A673 (cell line): ENCODE data around the gene RAPGEF5. TPM values are rescaled to one million over a fixed set of nuclear protein-coding genes. Genes with fewer than 3 reads are reported as not detected.

Source experiments
- BruUV-seq: library from RNA; stranded (reverse); fragments of 400-500 nt; replicated peaks from 2 replicates; lab custom pipeline; 2021; lab: Mats Ljungman, UMichigan
- CTCF ChIA-PET: fragments of 300-600 bp; sonication (Branson Sonifier 250); formaldehyde crosslinking; loops from one replicate; lab custom pipeline; 2022; ENCODE audit warnings: antibody characterized with exemption; lab: Charles Lee
- POLR2A ChIA-PET: fragments of 300-600 bp; sonication (Branson Sonifier 250); formaldehyde crosslinking; loops from one replicate; lab custom pipeline; 2022; ENCODE audit warnings: antibody characterized with exemption; ENCODE audit not compliant: low non-redundant PET; lab: Charles Lee
- DNase-seq: peaks from one replicate; pipeline ENCODE4 v3.0.0-alpha.2; 2015; ENCODE audit warnings: low spot score
- H3K27ac ChIP-seq: fragments of 200-600 bp; sonication (generic); 2 replicates; pipeline ENCODE4 v1.5.1; 2016; ENCODE audit warnings: mixed run types, low read depth, mild to moderate bottlenecking, mixed read lengths, antibody characterized with exemption, low read length; ENCODE audit not compliant: poor library complexity, severe bottlenecking
- H3K27me3 ChIP-seq: fragments of 200-600 bp; sonication (generic); replicated peaks from 2 replicates; pipeline ENCODE4 v1.6.1; 2017; ENCODE audit warnings: mixed run types, low read depth, mild to moderate bottlenecking, mixed read lengths, antibody characterized with exemption, low read length; ENCODE audit not compliant: insufficient read depth, poor library complexity
- H3K36me3 ChIP-seq: fragments of 200-600 bp; sonication (generic); 2 replicates; pipeline ENCODE4 v1.6.1; 2016; ENCODE audit warnings: mixed run types, mild to moderate bottlenecking, mixed read lengths, antibody characterized with exemption, low read length; ENCODE audit not compliant: insufficient read depth, poor library complexity, severe bottlenecking
- H3K4me1 ChIP-seq: fragments of 200-600 bp; sonication (generic); 2 replicates; pipeline ENCODE4 v1.6.1; 2017; ENCODE audit warnings: mixed run types, mild to moderate bottlenecking, mixed read lengths, antibody characterized with exemption, low read length; ENCODE audit not compliant: insufficient read depth, poor library complexity, severe bottlenecking
- H3K4me3 ChIP-seq: fragments of 200-600 bp; sonication (generic); 2 replicates; pipeline ENCODE4 v1.5.1; 2016; ENCODE audit warnings: low read depth, mixed run types, mild to moderate bottlenecking, mixed read lengths, low read length; ENCODE audit not compliant: poor library complexity, severe bottlenecking
- H3K9me3 ChIP-seq: fragments of 200-600 bp; sonication (generic); 2 replicates; pipeline ENCODE4 v1.6.1; 2016; ENCODE audit warnings: mixed run types, low read depth, mild to moderate bottlenecking, mixed read lengths, antibody characterized with exemption, low read length; ENCODE audit not compliant: poor library complexity, severe bottlenecking
- EZH2 ChIP-seq: fragments of 200-600 bp; sonication (generic); IDR thresholded peaks from 2 replicates; pipeline ENCODE4 v1.6.1; 2017; ENCODE audit warnings: borderline replicate concordance, low read depth, mild to moderate bottlenecking, mixed read lengths, antibody characterized with exemption, low read length; ENCODE audit not compliant: poor library complexity, severe bottlenecking
- intact Hi-C: fragments of 100-400 bp; cut with micrococcal nuclease; formaldehyde crosslinking; loops from one replicate; pipeline ENCODE4 v1.10.0; 2022; ENCODE audit not compliant: unreplicated experiment
- total RNA-seq: library from RNA; stranded (reverse); gene quantifications from 2 replicates; pipeline ENCODE4 v1.2.3, GENCODE V29; 2021
- TF ChIP-seq, protein P1 (sequence below): fragments of 300-800, 200-600 bp; sonication (generic); conservative IDR thresholded peaks from 2 replicates; pipeline ENCODE4 v1.5.1; 2017; ENCODE audit warnings: low read depth, mild to moderate bottlenecking, antibody characterized with exemption, low read length, moderate library complexity, mixed read lengths

RAPGEF5 gene
- total RNA-seq, 1 experiment from 2014 or later, result 10.7 TPM

DNA sequence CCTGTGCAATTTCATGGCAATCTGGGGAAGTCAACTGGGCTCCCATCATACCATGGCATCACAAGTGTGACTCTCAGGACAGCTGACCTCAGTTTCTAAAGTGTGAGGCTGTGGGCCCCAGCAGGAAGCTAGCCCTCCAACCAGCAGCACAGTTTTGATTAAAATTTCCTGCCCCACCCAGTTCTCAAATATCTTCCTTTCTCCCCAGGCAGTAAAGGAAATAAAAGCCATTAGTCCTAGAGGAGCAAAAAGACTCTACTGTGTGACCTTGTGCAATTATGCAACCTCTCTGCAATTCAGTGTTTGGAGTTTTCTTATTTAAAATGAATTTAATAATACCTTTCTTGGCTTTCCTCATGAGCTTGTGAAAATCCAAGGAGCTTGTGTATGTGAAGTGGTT, 268.1 kb downstream of the RAPGEF5 start:
- Histone ChIP-seq H3K9me3 (no peaks in the 10 kb centered on the region), H3K27me3 (no peaks in the 10 kb centered on the region), H3K4me1 (peaks cover 16% of the 10 kb centered on the region), H3K4me3 (no peak overlapping the region), H3K27ac (no peak overlapping the region), H3K36me3 (no peaks in the 10 kb centered on the region)
- TF ChIP-seq EZH2, result no peak
- TF ChIP-seq, protein P1, sequence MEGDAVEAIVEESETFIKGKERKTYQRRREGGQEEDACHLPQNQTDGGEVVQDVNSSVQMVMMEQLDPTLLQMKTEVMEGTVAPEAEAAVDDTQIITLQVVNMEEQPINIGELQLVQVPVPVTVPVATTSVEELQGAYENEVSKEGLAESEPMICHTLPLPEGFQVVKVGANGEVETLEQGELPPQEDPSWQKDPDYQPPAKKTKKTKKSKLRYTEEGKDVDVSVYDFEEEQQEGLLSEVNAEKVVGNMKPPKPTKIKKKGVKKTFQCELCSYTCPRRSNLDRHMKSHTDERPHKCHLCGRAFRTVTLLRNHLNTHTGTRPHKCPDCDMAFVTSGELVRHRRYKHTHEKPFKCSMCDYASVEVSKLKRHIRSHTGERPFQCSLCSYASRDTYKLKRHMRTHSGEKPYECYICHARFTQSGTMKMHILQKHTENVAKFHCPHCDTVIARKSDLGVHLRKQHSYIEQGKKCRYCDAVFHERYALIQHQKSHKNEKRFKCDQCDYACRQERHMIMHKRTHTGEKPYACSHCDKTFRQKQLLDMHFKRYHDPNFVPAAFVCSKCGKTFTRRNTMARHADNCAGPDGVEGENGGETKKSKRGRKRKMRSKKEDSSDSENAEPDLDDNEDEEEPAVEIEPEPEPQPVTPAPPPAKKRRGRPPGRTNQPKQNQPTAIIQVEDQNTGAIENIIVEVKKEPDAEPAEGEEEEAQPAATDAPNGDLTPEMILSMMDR, result no peak
- no TSS peak for BruUV-seq
- CTCF ChIA-PET, result no interaction called here
- intact Hi-C loops, result loop anchor here (10.0 kb wide), 2 partner anchors 544 to 1304 kb away; partner anchors contain the start of genes DNAH11 and SP8
- peak; percentile 54 for DNase-seq
- POLR2A ChIA-PET, result no interaction called here

DNA sequence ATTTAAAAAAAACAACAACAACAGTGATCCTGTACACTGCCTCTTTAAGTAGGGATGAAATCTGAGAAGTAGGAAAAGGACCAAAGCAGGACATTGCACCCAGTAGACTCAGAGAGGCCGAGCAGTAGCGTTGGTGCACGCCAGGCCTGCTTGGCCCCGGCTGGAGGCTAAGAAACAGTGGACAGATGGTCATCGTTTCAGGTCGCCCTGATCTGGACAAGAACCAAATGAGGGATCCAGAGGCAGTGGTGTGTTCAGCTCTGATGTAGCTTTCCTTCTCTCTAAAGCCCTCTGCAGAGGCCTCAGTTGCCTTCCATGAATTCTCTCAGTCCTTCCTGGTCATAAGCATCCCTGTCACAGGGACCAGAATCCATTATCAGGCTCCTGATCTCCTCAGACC, 269.1 kb downstream of the RAPGEF5 start:
- H3K4me1 ChIP-seq, result peaks cover 16% of the 10 kb centered on the region
- H3K27me3 ChIP-seq, result no peaks in the 10 kb centered on the region
- no peaks in the 10 kb centered on the region for H3K9me3 ChIP-seq
- intact Hi-C loops, result loop anchor here (10.0 kb wide), 2 partner anchors 543 to 1303 kb away; partner anchors contain the start of genes DNAH11 and SP8
- POLR2A ChIA-PET, result no interaction called here
- TF ChIP-seq EZH2, result no peak
- TF ChIP-seq, protein P1, result no peak
- DNase-seq, result no peak
- H3K36me3 ChIP-seq, result no peaks in the 10 kb centered on the region
- CTCF ChIA-PET, result no interaction called here
- no TSS peak for BruUV-seq
- no peak overlapping the region for H3K4me3 ChIP-seq
- no peak overlapping the region for H3K27ac ChIP-seq

DNA sequence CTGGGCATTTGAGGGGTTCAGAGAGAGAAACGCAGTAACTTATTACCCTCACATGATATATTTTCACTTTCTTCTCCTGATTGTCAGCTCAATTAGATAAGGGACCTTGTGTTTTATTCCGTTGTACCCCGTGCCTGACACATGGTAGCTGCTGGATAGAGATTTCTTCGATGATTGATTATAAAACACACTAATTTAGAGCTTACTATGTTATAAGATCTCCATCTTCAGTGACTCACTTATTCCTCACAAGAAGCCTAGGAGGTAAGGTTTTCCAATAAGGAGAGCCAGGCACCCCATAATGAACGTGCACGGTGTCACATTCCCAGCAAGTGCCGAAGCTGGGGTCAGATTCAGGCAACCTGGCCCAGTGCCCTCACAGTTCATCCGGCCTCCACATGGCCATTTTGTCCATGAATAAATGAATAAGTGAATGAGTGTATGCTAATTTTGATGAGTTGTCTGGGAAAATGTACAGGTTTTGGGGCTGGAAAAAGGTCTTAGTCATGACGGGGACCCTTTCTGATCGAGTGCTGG, 273.2 kb downstream of the RAPGEF5 start:
- ChIA-PET CTCF (interaction anchor here (0.6 to 0.9 kb wide), 5 partner anchors 31 to 832 kb away, joined by 3 to 7 read pairs (median 3); no protein-coding TSS in a partner anchor), POLR2A (no interaction called here)
- intact Hi-C loops, result loop anchor here (5.0 to 10.0 kb wide), 5 partner anchors 81 to 1299 kb away; partner anchors contain the start of genes DNAH11 and SP8
- no TSS peak for BruUV-seq
- no peak for DNase-seq
- H3K27me3 ChIP-seq, result peaks cover 15% of the 10 kb centered on the region
- no peak for TF ChIP-seq EZH2
- TF ChIP-seq, protein P1, result no peak
- no peaks in the 10 kb centered on the region for H3K36me3 ChIP-seq
- H3K4me3 ChIP-seq, result peak overlapping the region; percentile 61
- H3K27ac ChIP-seq, result no peak overlapping the region
- no peaks in the 10 kb centered on the region for H3K9me3 ChIP-seq
- H3K4me1 ChIP-seq, result peaks cover 12% of the 10 kb centered on the region
